ENCODE results near the gene FTSJ3. TPM values are rescaled to one million over a fixed set of nuclear protein-coding genes. Genes with fewer than 3 reads are reported as not detected.

FTSJ3 gene
- total and polyA plus RNA-seq, 4 donors = 10.5 to 31.1 (median 19.2) TPM

- TF ChIP-seq, protein P1, sequence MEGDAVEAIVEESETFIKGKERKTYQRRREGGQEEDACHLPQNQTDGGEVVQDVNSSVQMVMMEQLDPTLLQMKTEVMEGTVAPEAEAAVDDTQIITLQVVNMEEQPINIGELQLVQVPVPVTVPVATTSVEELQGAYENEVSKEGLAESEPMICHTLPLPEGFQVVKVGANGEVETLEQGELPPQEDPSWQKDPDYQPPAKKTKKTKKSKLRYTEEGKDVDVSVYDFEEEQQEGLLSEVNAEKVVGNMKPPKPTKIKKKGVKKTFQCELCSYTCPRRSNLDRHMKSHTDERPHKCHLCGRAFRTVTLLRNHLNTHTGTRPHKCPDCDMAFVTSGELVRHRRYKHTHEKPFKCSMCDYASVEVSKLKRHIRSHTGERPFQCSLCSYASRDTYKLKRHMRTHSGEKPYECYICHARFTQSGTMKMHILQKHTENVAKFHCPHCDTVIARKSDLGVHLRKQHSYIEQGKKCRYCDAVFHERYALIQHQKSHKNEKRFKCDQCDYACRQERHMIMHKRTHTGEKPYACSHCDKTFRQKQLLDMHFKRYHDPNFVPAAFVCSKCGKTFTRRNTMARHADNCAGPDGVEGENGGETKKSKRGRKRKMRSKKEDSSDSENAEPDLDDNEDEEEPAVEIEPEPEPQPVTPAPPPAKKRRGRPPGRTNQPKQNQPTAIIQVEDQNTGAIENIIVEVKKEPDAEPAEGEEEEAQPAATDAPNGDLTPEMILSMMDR (IDR thresholded peaks at IDR 0.05; ENCODE audit: low read depth, low read length, missing input control) = no peak
- peak; percentile 93 for TF ChIP-seq SP1 (IDR thresholded peaks at IDR 0.05)
These were observed 15.3 kb upstream of the FTSJ3 start, which contains the start of gene SMARCD2 (continued) for GRCh38 chr17:63842540-63843386.

DNA sequence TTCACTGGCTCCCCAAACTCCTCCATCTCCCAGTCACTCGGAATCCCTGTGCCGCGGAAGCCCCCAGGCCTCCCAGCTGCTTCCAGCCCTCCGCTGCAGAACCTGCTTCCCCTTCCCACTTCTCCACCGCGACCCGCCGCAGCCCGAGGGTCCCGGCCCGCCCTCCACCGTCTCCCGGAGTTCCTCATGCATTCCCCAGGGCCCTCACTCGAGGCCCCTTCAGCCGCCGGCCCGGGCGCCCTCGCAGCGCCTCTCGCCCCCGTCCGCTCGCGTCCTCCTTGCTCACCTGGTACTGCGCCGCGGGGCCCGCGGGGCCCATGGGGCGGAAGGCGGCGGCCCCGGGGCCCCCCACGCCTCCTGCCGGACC lies 14.7 kb upstream of the FTSJ3 start:
- no peak for TF ChIP-seq RXRA (IDR thresholded peaks at IDR 0.05)
- no peak for TF ChIP-seq JUND (IDR thresholded peaks at IDR 0.05)
- no peak for TF ChIP-seq HNF4A (conservative IDR thresholded peaks at IDR 0.05)
- no peak for TF ChIP-seq REST (IDR thresholded peaks at IDR 0.05)
- no peak for TF ChIP-seq FOXA1 (IDR thresholded peaks at IDR 0.05)
- TF ChIP-seq GABPA (IDR thresholded peaks at IDR 0.05 in 1 of 2, conservative IDR thresholded peaks at IDR 0.05 in 1 of 2) = no peak
- no peak for TF ChIP-seq SP1 (IDR thresholded peaks at IDR 0.05)
- no peak for TF ChIP-seq ZBTB33 (IDR thresholded peaks at IDR 0.05)
- no peak for TF ChIP-seq EGR1 (IDR thresholded peaks at IDR 0.05; ENCODE audit: low read depth in 2 of 2)
- Histone ChIP-seq H3K27ac (ENCODE audit: low read depth in 1 of 2, low read length in 2 of 2) (peak overlapping the region; percentile 56 to 81), H3K36me3 (ENCODE audit: control insufficient read depth in 4 of 4, insufficient read depth in 3 of 4, low read depth in 1 of 4, low read length in 3 of 4) (peaks cover 0 to 1% (median 0%) of the 10 kb centered on the region in 4 donors), H3K27me3 (ENCODE audit: control insufficient read depth in 4 of 4, insufficient read depth in 4 of 4, low read length in 3 of 4) (no peaks in the 10 kb centered on the region), H3K9me3 (ENCODE audit: control insufficient read depth in 4 of 4, low read length in 3 of 4) (no peaks in the 10 kb centered on the region), H3K9ac (ENCODE audit: low read depth in 1 of 2, low read length in 2 of 2) (peak overlapping the region; percentile 24 to 85), H3K4me3 (ENCODE audit: low read depth in 1 of 3, low read length in 3 of 3) (peak overlapping the region; percentile 61 to 74 (median 67)), H3K4me1 (ENCODE audit: control insufficient read depth in 4 of 4, insufficient read depth in 4 of 4, low read length in 3 of 4) (peaks cover 26 to 48% (median 45%) of the 10 kb centered on the region in 4 donors)
- WGBS = under 1% methylated on average over 36 of the region's 36 CpGs
- DNase-seq (ENCODE audit: low spot score) = no peak
